ENCODE results near the gene ITPK1. TPM values are rescaled to one million over a fixed set of nuclear protein-coding genes. Genes with fewer than 3 reads are reported as not detected.

The ITPK1 gene
- total and polyA plus RNA-seq, 2 experiments from 2014 or later, result 35.9 to 101 TPM

DNA sequence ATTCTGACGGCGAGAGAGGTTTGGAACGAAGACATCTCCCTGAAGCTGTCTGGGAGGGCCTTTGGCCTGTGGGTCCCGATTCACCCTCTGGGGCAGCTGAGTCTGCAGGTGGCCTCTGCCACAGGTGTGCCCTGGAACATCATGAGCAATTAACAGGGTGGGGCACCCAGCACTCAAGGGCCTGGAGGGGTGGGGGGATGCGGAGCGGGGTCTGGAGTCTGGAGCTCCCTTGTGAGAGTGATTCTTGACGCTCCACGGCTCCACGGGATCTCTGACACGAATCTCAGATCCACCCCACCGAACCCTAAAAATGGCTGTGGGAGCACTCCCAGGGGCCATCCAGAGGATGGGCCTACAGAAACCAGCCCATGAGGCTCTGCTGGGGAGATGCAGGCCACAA, 8.3 kb downstream of the ITPK1 start:
- Histone ChIP-seq H3K4me2 (no peak overlapping the region), H3K27me3 (ENCODE audit: insufficient read depth) (no peaks in the 10 kb centered on the region), H3K36me3 (ENCODE audit: insufficient read depth) (no peaks in the 10 kb centered on the region), H2AFZ (no peak overlapping the region), H3K79me2 (replicated peaks; ENCODE audit: insufficient read depth) (peaks cover 100% of the 10 kb centered on the region), H3K27ac (ENCODE audit: low read depth) (no peak overlapping the region), H4K20me1 (replicated peaks; ENCODE audit: insufficient read depth) (peaks cover 61% of the 10 kb centered on the region), H3F3A (replicated peaks; ENCODE audit: low read depth) (no peaks in the 10 kb centered on the region), H3K4me3 (no peak overlapping the region), H3K9me2 (ENCODE audit: insufficient read depth) (no peaks in the 10 kb centered on the region), H3K4me1 (ENCODE audit: insufficient read depth) (peaks cover 28% of the 10 kb centered on the region)
- peaks cover 3% of the 10 kb centered on the region; the same call in 1 of the 3 replicates for H3K36me3 Mint-ChIP-seq (ENCODE audit: low read depth)
- no peak for ATAC-seq
- H3K27ac Mint-ChIP-seq, result no peak overlapping the region
- no peak for TF ChIP-seq EZH2phosphoT487 (IDR thresholded peaks at IDR 0.05; ENCODE audit: unreplicated experiment)
- TF ChIP-seq, protein P1, sequence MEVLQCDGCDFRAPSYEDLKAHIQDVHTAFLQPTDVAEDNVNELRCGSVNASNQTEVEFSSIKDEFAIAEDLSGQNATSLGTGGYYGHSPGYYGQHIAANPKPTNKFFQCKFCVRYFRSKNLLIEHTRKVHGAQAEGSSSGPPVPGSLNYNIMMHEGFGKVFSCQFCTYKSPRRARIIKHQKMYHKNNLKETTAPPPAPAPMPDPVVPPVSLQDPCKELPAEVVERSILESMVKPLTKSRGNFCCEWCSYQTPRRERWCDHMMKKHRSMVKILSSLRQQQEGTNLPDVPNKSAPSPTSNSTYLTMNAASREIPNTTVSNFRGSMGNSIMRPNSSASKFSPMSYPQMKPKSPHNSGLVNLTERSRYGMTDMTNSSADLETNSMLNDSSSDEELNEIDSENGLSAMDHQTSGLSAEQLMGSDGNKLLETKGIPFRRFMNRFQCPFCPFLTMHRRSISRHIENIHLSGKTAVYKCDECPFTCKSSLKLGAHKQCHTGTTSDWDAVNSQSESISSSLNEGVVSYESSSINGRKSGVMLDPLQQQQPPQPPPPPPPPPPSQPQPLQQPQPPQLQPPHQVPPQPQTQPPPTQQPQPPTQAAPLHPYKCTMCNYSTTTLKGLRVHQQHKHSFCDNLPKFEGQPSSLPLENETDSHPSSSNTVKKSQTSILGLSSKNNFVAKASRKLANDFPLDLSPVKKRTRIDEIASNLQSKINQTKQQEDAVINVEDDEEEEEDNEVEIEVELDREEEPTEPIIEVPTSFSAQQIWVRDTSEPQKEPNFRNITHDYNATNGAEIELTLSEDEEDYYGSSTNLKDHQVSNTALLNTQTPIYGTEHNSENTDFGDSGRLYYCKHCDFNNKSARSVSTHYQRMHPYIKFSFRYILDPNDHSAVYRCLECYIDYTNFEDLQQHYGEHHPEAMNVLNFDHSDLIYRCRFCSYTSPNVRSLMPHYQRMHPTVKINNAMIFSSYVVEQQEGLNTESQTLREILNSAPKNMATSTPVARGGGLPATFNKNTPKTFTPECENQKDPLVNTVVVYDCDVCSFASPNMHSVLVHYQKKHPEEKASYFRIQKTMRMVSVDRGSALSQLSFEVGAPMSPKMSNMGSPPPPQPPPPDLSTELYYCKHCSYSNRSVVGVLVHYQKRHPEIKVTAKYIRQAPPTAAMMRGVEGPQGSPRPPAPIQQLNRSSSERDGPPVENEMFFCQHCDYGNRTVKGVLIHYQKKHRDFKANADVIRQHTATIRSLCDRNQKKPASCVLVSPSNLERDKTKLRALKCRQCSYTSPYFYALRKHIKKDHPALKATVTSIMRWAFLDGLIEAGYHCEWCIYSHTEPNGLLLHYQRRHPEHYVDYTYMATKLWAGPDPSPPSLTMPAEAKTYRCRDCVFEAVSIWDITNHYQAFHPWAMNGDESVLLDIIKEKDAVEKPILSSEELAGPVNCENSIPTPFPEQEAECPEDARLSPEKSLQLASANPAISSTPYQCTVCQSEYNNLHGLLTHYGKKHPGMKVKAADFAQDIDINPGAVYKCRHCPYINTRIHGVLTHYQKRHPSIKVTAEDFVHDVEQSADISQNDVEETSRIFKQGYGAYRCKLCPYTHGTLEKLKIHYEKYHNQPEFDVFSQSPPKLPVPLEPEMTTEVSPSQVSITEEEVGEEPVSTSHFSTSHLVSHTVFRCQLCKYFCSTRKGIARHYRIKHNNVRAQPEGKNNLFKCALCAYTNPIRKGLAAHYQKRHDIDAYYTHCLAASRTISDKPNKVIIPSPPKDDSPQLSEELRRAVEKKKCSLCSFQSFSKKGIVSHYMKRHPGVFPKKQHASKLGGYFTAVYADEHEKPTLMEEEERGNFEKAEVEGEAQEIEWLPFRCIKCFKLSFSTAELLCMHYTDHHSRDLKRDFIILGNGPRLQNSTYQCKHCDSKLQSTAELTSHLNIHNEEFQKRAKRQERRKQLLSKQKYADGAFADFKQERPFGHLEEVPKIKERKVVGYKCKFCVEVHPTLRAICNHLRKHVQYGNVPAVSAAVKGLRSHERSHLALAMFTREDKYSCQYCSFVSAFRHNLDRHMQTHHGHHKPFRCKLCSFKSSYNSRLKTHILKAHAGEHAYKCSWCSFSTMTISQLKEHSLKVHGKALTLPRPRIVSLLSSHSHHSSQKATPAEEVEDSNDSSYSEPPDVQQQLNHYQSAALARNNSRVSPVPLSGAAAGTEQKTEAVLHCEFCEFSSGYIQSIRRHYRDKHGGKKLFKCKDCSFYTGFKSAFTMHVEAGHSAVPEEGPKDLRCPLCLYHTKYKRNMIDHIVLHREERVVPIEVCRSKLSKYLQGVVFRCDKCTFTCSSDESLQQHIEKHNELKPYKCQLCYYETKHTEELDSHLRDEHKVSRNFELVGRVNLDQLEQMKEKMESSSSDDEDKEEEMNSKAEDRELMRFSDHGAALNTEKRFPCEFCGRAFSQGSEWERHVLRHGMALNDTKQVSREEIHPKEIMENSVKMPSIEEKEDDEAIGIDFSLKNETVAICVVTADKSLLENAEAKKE (CRISPR knock-in tag; IDR thresholded peaks at IDR 0.05), result no peak
- no peak for TF ChIP-seq POLR2AphosphoS5 (IDR thresholded peaks at IDR 0.05; ENCODE audit: low read depth)
- TF ChIP-seq EZH2 (IDR thresholded peaks at IDR 0.05; ENCODE audit: low read depth, unreplicated experiment), result no peak
- no peak for TF ChIP-seq NANOG (IDR thresholded peaks at IDR 0.05; ENCODE audit: borderline replicate concordance)
- no peak for TF ChIP-seq ZNF114 (CRISPR knock-in tag; IDR thresholded peaks at IDR 0.05)
- TF ChIP-seq, protein P2, sequence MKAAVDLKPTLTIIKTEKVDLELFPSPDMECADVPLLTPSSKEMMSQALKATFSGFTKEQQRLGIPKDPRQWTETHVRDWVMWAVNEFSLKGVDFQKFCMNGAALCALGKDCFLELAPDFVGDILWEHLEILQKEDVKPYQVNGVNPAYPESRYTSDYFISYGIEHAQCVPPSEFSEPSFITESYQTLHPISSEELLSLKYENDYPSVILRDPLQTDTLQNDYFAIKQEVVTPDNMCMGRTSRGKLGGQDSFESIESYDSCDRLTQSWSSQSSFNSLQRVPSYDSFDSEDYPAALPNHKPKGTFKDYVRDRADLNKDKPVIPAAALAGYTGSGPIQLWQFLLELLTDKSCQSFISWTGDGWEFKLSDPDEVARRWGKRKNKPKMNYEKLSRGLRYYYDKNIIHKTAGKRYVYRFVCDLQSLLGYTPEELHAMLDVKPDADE (IDR thresholded peaks at IDR 0.05), result no peak
- TF ChIP-seq, protein P3, sequence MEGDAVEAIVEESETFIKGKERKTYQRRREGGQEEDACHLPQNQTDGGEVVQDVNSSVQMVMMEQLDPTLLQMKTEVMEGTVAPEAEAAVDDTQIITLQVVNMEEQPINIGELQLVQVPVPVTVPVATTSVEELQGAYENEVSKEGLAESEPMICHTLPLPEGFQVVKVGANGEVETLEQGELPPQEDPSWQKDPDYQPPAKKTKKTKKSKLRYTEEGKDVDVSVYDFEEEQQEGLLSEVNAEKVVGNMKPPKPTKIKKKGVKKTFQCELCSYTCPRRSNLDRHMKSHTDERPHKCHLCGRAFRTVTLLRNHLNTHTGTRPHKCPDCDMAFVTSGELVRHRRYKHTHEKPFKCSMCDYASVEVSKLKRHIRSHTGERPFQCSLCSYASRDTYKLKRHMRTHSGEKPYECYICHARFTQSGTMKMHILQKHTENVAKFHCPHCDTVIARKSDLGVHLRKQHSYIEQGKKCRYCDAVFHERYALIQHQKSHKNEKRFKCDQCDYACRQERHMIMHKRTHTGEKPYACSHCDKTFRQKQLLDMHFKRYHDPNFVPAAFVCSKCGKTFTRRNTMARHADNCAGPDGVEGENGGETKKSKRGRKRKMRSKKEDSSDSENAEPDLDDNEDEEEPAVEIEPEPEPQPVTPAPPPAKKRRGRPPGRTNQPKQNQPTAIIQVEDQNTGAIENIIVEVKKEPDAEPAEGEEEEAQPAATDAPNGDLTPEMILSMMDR (conservative IDR thresholded peaks at IDR 0.05; ENCODE audit: low read depth in 2 of 2), result no peak
- TF ChIP-seq, protein P4, sequence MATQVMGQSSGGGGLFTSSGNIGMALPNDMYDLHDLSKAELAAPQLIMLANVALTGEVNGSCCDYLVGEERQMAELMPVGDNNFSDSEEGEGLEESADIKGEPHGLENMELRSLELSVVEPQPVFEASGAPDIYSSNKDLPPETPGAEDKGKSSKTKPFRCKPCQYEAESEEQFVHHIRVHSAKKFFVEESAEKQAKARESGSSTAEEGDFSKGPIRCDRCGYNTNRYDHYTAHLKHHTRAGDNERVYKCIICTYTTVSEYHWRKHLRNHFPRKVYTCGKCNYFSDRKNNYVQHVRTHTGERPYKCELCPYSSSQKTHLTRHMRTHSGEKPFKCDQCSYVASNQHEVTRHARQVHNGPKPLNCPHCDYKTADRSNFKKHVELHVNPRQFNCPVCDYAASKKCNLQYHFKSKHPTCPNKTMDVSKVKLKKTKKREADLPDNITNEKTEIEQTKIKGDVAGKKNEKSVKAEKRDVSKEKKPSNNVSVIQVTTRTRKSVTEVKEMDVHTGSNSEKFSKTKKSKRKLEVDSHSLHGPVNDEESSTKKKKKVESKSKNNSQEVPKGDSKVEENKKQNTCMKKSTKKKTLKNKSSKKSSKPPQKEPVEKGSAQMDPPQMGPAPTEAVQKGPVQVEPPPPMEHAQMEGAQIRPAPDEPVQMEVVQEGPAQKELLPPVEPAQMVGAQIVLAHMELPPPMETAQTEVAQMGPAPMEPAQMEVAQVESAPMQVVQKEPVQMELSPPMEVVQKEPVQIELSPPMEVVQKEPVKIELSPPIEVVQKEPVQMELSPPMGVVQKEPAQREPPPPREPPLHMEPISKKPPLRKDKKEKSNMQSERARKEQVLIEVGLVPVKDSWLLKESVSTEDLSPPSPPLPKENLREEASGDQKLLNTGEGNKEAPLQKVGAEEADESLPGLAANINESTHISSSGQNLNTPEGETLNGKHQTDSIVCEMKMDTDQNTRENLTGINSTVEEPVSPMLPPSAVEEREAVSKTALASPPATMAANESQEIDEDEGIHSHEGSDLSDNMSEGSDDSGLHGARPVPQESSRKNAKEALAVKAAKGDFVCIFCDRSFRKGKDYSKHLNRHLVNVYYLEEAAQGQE (IDR thresholded peaks at IDR 0.05; ENCODE audit: unreplicated experiment), result no peak
- no peak for TF ChIP-seq STAT1 (IDR thresholded peaks at IDR 0.05; ENCODE audit: unreplicated experiment)
- TF ChIP-seq CREB1 (CRISPR knock-in tag; IDR thresholded peaks at IDR 0.05; ENCODE audit: low read depth), result no peak
- no peak for TF ChIP-seq ZNF331 (CRISPR knock-in tag; IDR thresholded peaks at IDR 0.05; ENCODE audit: low read depth)
- no peak for TF ChIP-seq JUNB (IDR thresholded peaks at IDR 0.05; ENCODE audit: unreplicated experiment)
- H3K4me3 Mint-ChIP-seq, result no peak overlapping the region
- H3K27me3 Mint-ChIP-seq (ENCODE audit: insufficient read depth, low read depth, poor library complexity), result peaks cover 9% of the 10 kb centered on the region
- no peaks in the 10 kb centered on the region for H3K9me3 Mint-ChIP-seq
- peaks cover 64% of the 10 kb centered on the region for H3K4me1 Mint-ChIP-seq
- no peak for DNase-seq (ENCODE audit: low spot score)

Data from GM23338 (cell line).